Hematopoietic multipotent progenitor cell (in vitro differentiated cells): Measurements from ENCODE around the gene CEP192. TPM values are rescaled to one million over a fixed set of nuclear protein-coding genes. Genes with fewer than 3 reads are reported as not detected.
"Not testable (repeated sequence)": the region's sequence is repeated elsewhere in the genome, so short reads cannot be mapped to it uniquely, and the experiment has no call there.

ENCODE experiments used
- DNase-seq, 3 donors: peaks; one replicate each; pipeline ENCODE4 v3.0.0-alpha.2; 2011 to 2015; ENCODE audit warnings: low read depth in 2 of 3, low spot score in 2 of 3
- total RNA-seq: library from RNA; depleted of rRNA; stranded (reverse); fragments of >200 nt; gene quantifications from one replicate; pipeline ENCODE4 v1.2.3, GENCODE V29; 2012

CEP192 gene
- total RNA-seq, 1 donor, result 21.0 TPM

DNA sequence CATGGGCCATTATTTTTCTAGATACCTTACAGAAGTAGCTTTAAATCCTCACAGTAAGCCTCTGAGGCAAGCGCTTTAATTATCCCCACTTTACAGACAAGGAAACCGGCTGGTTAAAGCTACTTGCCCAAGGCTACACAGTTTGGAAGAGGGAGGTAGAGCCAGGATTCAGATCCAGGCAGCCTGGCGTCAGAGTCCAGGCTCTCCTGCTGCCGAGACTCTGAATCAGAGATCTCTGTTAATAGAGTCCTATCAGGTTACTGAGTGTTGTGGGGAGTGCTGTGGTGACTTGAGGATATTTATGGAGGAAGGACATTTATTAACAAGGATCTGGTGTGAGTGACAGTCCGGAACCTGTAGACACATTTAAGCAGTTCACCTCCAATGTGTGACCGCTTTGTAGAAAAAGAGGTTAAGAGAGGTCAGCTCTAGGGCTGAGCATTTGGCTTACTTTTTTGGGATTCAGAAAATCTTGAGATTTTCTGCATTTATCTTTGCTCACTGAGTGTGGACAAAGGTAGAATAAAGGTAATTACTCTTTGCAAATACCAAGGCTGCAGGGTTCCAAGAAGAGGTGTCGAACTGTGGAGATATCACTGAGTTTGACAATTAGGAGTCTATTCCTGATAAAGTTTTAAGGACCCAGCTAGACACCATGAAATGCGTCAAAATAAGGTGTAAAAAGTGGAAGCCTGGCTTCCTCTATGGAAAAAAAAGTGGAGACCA is 1.6 kb upstream of the CEP192 start:
- no peak for DNase-seq

DNA sequence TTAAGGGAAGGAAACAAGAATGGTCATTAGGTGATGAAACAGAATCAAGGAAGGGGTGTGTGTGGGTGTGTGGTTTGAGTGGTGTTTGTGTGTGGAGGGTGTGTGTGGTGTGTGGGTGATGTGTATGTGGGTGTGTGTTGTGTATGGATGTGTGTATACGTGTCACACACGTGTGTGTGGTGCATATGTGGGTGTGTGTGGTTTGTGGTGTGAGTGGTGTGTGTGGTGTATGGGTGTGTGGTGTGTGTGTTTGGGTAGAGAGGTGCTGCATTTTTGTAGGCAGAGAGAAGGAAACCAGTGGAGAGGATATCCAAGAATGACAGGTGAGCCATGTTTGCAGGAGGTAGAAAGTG is 1.1 kb upstream of the CEP192 start:
- DNase-seq, result no peak

DNA sequence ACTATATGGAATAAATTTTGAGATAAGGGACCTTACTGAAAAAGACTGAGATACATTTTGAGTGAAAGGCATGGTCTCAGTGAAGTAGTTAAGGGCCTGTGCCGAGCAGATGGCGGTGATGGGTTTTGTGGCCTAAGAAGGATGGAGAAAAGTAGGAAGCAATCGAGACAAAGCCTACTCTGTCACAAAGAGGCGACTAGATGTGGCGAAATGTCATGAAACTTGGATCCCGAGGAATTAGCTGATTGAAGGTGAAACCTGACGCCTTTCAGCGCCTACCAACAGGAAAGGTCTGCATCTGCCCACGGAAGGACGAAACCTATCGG is 558 bp upstream of the CEP192 start:
- DNase-seq, result peak in 1 of 3 donors; percentile 35

DNA sequence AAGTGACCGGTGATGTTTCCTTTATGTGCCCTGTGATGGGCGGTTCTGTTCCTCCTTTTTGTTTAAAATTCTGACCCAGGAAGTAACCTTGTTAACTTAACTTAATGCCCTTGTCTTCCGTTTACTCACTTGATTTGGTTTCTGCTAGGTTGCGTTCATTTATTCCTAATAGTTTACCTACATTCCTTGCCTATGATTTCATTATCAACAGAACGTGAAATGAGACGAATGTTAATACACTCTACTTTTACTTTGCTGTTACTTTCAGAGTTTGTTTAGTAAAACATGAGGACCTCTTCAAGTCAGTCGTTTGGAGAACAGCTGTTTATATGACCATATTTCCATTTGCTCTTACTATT is 638 bp downstream of the CEP192 start:
- no peak for DNase-seq

DNA sequence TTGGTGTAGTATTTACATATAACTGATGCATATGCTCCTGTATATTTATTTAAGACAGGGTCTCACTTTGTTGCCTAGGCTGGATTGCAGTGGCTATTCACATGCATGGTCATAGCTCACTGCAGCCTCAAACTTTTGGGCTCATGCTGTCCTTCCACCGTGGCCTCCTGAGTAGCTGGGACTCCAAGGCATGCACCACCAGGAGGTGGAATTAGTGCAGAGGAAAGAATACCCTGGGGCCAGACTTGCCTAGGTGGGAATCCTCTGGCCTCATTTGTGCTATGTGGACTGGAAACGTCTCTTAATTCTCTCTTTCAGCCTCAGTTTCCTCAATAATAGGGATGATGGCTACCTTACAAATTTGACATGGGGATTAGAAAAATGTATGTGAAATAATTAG is 2.3 kb downstream of the CEP192 start:
- no peak for DNase-seq

DNA sequence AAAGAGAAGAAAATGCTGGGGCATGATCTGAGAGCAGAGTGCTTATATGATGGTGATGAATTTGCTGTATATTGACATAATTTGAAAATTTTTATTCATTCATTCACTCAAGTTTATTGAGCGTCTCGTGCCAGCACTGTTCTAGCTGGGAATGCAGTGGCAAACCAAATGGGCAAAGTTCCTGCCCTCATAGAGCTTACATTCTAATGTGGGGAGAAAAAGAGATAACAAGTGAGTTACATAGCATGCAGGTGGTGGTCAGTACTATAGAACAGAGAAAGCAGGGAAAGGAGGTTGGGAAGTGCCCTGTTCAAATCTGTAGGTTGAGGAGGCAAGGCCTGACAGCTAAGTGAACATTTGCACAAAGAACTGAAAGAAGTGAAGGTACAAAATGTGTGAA is 4.3 kb downstream of the CEP192 start:
- DNase-seq, result no peak

DNA sequence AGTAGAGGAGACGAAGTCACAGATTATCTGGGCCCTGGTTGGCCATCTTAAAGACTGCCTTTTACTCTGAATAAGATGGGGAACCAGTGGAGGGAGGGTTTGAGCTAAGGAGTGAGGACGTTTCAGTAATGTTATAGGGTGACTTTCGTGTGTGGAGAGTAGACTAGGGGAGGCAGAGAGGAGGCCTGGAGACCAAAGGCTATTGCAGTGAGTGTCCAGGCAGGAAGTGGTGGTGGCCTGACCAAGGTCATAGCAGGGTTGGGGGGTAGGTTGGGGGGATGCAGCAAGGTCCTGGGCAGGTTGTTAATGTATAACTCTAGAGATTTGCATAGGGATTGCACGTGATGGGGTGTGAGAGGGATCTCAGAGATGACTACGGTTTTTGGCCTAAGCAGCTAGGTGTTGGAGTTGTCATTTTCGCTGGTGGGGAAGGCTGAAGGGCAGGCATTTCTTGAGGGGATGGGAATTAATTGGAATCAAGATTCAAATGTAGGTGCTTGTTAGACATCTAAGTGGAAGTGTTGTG is 4.9 kb downstream of the CEP192 start:
- no peak for DNase-seq

DNA sequence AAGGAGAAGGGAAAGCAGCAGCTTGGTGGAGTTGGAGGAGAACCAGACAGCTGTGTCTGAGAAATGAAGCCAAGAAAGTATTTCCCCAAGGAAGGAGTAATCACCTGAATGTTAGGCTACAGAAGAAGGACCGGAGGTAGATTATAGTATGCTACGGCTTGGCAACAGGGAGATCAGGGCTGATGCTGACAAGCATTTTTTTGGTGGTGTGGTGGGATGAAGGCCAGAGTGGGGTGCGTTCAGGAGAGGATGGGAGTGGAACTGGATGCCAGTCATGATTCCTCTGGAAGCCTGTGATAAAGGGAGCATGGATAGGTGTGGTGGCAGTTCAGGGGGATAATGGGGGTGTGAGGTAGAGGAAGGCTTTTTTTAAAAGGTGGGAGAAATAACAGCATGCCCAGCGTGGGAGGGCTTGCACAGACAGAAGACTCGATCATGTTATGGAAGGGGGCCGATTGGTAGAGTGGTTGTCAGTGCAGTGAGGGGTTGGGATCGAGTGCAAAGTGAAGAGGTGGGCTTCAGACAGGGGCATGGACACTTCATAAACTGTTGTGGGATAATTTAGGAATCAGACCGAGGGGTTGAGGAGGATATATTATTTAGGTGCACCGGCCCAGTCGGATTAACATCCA is 5.6 kb downstream of the CEP192 start:
- no peak for DNase-seq

DNA sequence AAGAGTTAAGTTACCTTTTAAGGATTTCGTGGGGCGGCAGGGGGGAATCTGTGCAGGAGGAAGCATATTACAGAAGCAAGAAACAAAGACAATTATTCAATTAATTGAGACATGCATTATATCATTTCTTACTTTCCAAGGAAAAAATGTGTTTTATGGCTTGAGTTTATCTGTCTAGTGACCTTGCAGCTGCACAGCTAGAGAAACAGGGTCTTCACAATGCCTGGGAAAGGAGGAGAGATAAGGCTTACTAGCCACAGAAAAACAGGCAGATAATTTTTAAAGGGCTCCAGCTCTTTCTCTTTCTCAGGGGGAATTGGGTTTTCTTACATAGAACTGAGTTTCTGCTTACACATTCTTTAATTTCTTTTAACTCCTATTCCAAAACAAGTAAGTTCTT is 6.2 kb downstream of the CEP192 start:
- DNase-seq, result not testable (repeated sequence)

DNA sequence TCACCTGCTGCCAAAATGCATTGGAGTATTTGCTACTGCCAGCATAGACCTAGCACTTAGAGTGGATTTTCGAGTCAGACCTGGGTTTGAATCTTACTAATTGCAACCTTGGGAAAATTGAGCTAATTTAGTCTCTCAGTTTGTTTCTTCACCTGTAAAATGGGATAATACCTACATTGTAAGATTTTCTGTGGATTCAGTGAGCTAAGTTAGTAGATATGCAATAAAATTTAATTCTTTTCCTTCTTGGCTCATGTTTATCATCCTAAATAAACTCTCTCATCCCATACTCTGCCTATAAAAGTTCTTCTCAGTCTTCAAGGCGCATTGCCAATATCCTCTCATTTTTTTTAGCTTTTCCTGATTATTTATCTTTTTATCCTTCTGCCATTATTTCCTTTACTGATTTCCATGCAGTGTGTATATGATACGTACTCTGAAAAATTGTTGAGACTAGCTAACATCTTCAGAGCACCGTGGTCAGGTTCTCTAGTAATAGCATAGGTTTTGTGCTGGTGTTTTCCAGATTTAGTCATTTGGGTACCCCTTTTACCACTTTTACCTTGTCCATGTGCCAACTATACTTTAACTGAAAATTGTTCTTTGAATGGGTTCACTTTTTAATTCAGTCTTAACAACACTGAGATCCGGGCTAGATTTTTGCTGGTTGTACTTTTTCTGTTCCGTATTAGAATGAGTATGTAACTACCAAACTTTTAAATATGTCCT is 7.3 kb downstream of the CEP192 start:
- DNase-seq, result no peak

DNA sequence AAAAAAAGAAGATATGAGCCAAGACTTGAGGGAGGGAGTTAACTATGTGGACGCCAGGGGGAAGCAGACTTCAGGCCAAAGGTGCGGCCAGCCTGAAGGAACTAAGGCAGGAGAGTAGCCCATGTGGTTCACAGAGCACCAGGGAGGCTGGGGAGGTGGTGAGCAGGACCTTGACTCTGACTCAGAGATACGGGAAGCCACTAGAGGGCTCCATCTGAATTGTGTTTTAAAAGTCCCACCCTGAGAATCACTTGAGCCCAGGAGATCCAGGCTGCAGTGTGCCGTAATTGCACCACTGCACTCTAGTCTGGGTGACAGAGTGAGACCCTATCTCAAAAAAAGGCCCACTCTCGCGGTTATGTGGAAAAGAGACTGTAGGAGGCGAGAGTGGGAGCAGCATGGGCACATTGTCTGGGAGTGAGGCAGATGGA is 12.3 kb downstream of the CEP192 start:
- DNase-seq, result peak in 2 of 3 donors; percentile 46 to 67

DNA sequence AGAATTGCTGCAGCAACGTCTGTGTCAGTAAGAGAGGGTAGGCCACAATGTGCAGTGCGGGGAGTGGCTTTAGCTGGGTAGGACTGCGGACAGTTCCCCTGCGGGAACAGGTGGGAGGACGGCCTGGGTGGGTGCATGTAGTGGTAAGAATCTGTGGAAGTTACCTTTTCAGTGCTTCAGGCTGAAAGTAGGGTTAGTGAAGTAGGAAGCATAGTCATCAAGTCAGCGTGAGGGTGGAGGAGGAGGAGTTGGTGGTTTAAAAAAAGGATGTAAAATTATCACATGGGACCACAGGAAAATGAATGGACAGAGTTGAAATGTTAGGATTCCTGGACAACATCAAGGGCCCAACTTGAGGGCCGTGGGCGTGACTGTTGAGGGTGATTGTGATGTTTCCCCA is 13.2 kb downstream of the CEP192 start:
- DNase-seq, result no peak

DNA sequence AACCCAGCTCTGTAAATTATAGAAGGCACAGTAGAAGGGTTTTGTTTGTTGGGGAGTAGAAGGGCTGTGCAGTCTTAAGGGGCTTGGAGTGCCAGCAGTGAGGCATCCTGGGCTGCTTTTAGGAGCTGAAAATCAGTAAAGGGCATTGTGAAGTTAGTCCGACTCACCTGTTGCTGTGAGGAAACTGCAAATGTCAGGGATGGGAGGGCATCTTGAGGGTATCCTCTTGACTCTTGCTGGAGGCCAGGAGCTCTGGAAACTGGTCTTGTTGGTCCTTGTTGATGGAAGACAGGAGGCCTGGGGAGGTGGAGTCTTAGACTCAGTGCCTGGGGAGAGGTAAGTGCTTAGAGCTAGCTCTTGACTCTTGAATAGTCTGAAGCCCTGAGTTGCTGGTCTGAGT is 14.1 kb downstream of the CEP192 start:
- DNase-seq, result no peak

DNA sequence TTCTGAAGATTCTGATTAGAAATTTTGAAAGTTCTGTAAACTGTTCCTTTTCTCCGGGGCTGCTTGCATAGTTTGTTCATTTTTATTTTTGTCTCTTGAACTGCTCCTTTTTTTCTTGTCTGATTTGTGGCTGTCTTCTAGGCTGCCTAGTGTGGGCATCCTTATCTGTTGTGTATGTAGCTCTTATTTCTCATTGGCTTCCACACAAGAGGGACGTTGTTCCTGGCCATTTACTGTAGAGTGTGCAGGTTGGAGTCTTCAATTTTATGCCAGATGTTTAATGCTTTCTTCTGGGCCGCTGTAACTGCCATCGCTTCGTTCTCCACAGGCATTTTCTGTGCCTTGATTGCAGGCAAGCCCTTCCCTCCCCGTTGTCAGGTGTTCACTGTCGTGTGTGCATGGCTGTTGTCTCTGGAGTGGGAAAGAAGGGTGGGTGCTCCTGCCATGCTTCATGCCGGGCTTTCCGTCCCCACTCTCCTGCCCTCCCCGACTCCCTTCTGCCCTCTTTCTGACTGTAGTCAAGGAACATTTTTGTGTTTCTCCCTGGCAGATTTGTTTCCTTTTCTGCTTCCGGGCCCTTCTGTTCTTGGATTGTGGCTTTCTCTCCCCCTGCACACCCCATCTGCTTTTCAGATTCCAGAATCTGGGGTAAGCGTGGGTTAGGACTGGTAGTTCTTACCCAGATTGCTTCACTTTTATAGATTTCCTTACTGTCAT is 15.5 kb downstream of the CEP192 start:
- peak in 1 of 3 donors; percentile 21 for DNase-seq

DNA sequence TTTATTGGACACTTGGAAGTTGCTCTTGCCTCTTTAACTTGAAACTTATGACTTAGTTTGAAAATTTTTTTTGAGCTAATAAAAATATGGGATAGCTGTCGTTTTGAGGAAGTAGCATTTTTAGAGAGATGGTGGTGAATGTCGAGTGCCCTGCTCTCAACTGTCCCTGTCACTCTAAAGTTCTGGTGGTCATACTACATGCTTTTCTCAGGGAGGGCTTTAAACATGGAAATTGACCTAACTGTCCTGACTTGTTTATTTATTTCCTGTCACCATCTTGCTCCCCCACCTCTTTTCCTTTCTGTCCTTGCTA is 16.0 kb downstream of the CEP192 start:
- peak in 1 of 3 donors; percentile 22 for DNase-seq

DNA sequence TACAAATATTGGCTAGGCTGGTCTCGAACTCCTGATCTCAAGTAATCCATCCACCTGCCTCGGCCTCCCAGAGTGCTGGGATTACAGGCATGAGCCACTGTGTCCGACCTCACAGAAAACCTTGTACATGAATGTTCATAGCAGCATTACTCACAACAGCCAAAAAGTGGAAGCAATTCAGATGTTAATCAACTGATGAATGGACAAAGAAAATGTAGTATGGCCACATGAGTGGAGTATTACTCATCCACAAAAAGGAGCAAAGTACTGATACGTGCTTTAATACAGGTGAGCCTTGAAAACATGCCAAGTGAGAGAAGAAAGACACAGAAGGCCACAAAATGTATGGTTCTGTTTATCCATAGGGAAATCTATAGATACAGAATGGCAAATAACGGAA is 20.6 kb downstream of the CEP192 start:
- no peak for DNase-seq

DNA sequence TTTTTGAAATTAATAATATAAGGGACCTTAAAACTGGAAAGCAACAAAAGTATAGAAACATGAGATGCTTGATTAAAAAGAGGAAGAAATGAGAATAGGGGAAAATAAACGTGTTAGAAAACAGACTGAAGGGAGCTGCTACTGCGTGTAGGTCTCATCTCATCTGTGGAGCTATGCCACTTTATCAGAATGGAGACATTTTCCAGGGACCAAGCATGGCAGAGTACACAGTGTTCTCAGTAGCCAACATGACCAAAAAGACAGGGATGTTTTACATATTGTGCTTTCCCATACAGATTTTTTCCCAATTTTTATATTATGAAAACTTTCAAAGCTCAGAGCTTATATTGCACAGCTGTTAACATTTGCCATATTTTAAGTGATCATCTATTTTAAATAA is 23.1 kb downstream of the CEP192 start:
- no peak for DNase-seq

DNA sequence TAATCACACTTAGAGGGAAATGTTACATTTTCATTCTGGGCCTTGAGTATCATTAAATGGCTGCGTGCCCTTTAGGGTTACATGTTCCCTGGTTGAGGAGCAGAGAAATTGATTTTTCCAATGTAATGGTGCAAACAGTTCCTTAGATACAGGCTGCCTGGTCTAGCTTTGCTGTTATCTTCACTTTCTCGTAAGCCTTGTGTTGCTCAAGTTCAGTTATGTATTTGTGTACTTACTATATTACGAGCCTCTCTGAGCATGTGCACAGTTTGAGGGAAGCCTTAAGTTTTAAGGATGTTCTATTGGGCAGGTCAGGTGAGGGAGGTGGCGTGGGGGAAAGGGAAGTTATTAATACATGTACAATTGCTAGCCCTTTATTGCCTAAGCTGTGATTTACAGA is 23.7 kb downstream of the CEP192 start:
- no peak for DNase-seq

DNA sequence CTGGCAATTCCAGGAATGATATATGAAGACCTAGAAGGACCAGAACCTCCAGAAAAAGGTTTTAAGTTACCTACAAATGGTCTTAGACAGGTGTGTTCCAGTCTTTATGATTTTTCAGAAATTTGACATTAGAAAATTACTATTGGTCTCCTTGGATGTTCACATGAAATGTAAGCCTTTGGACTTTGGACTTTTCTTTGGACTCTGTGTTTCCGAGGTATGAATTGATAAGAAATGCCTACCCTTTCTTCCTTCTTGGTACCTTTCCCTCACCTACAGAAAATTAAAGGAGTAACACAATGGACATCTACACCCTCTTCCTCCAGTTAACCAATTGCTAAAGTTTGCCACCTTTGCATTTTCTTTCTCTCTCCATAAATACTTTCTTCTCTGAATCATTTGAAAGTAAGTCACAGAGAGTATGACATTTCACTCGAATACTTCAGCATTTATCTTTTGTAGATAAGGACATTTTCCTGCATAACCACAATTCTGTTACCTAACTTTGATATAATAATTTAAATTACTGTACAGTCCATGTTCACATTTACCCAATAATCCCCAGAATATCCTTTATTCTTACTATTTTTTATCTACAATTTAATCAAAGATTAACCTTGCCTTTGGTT is 26.2 kb downstream of the CEP192 start:
- DNase-seq, result no peak

DNA sequence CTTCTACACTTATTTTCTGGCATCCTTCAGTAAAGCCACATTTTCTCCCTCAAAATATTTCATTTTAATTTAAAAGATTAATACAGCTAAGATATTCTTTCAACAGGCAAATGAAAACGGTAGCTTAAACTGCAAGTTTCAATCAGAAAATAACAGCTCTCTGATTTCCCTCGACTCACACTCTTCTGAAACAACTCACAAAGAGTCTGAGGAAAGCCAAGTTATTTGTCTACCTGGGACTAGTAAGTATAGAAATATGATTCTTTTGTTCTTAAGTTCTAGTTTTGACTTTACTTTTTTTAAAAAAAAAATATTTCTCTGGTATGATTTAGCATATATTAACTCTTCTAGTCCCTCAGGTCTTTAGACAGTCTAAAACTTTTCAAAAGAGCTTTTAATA is 27.2 kb downstream of the CEP192 start:
- DNase-seq, result no peak

DNA sequence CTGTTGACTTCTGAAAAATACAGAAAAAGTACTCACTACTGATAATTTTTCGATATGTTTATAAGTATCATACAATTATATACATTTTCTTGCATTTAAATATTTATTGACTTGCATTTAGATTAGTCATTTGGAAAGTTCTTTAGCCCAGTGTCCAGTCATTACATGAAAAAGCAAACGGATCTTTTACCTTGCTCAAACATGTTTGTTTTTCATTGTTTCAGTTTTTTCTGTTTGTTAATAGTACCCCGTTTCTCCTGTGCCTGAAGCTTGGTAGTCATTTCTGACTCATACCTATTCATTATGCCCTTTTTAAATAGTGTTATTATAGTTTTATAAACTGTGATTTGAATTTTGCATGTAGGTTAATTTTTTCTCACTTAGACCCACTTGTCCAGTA is 28.1 kb downstream of the CEP192 start:
- no peak for DNase-seq
